IMR-90 (cell line): ENCODE results near the gene DACT2.

Experiments used
- CEBPB ChIP-seq: IDR thresholded peaks from 2 replicates; pipeline ENCODE4 v1.6.1; 2012; ENCODE audit warnings: low read depth, low read length, improper control_type of control experiment
- FOS ChIP-seq: fragments of 150-350 bp; IDR thresholded peaks from 2 replicates; pipeline ENCODE4 v1.6.1; 2016; ENCODE audit warnings: low read depth, low read length
- MAFK ChIP-seq: IDR thresholded peaks from 2 replicates; pipeline ENCODE4 v1.6.1; 2012; ENCODE audit warnings: low read depth, low read length, improper control_type of control experiment
- MAZ ChIP-seq: IDR thresholded peaks from 2 replicates; pipeline ENCODE4 v1.6.1; 2012; ENCODE audit warnings: low read depth, mild to moderate bottlenecking, low read length, improper control_type of control experiment, moderate library complexity, borderline replicate concordance
- MXI1 ChIP-seq: IDR thresholded peaks from 2 replicates; pipeline ENCODE4 v1.6.1; 2012; ENCODE audit warnings: low read depth, mild to moderate bottlenecking, low read length, moderate library complexity, borderline replicate concordance
- POLR2A ChIP-seq: IDR thresholded peaks from 2 replicates; pipeline ENCODE4 v1.6.1; 2012; ENCODE audit warnings: mild to moderate bottlenecking, low read depth, low read length
- RAD21 ChIP-seq: IDR thresholded peaks from 2 replicates; pipeline ENCODE4 v1.6.1; 2012; ENCODE audit warnings: low read length, improper control_type of control experiment
- RCOR1 ChIP-seq: IDR thresholded peaks from 2 replicates; pipeline ENCODE4 v1.6.1; 2012; ENCODE audit warnings: mild to moderate bottlenecking, low read length, improper control_type of control experiment; ENCODE audit not compliant: insufficient replicate concordance
- RFX5 ChIP-seq: IDR thresholded peaks from 2 replicates; pipeline ENCODE4 v1.8.0; 2012; ENCODE audit warnings: low read depth, mild to moderate bottlenecking, low read length, moderate library complexity
- SMC3 ChIP-seq: fragments of 150-350 bp; IDR thresholded peaks from 2 replicates; pipeline ENCODE4 v1.6.1; 2016; ENCODE audit warnings: low read depth, mild to moderate bottlenecking, antibody characterized with exemption, low read length, moderate library complexity
- TF ChIP-seq, protein P1 (sequence below): conservative IDR thresholded peaks from 2 replicates; pipeline ENCODE4 v1.5.1; 2012; ENCODE audit warnings: mild to moderate bottlenecking, low read depth, low read length, improper control_type of control experiment
- TF ChIP-seq, protein P2 (sequence below): fragments of 150-350 bp; IDR thresholded peaks from 2 replicates; pipeline ENCODE4 v1.6.1; 2017; ENCODE audit warnings: mild to moderate bottlenecking, antibody characterized with exemption, low read length, low read depth

DNA sequence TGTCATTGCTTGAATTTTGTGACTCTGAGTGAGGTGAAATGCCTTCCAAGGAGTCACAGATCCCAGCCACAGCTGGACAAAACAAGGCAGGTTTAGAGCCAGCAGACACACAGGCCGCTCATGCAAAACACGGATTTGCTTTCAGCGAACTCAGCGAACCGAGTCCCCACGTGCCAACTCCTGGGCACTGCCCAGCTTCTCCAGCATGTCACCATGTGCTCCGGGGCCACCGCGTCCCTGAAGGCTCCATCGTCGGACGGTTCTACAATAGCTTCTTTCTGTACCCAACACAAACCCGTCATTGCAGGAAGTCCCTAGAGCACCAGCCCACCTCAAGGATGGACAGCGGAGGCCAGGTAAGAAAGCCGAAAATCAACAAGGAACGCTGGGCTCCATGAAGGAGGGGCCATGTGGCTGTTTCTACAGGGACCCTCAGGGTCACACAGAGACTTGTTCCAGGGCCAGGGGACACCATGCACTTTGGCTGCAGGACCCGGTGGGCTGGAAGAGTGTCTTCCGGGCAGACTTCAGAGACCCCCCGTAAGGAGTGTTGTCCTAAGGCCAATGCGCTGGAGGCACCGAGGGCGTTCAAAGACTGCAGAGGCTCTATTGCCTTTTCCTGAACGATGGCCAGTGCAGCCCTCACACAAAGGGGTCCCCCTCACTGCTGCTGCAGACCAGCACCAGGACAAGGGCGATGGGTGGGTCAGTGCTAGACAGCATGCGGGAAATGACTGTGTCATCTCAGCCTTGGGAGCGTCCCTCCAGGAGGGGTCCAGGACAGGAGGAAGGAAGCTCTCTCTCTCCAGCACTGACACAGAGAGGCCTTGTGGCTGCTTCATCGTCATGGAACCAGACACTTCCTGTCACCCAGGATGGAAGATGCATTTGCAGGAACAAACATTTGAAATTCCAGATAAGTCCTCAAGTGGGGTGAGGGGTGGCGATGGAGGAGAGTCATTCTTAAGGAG, 19.8 kb downstream of the DACT2 start:
- TF ChIP-seq, protein P1, sequence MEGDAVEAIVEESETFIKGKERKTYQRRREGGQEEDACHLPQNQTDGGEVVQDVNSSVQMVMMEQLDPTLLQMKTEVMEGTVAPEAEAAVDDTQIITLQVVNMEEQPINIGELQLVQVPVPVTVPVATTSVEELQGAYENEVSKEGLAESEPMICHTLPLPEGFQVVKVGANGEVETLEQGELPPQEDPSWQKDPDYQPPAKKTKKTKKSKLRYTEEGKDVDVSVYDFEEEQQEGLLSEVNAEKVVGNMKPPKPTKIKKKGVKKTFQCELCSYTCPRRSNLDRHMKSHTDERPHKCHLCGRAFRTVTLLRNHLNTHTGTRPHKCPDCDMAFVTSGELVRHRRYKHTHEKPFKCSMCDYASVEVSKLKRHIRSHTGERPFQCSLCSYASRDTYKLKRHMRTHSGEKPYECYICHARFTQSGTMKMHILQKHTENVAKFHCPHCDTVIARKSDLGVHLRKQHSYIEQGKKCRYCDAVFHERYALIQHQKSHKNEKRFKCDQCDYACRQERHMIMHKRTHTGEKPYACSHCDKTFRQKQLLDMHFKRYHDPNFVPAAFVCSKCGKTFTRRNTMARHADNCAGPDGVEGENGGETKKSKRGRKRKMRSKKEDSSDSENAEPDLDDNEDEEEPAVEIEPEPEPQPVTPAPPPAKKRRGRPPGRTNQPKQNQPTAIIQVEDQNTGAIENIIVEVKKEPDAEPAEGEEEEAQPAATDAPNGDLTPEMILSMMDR = no peak
- no peak for TF ChIP-seq POLR2A
- no peak for TF ChIP-seq SMC3
- no peak for TF ChIP-seq FOS
- TF ChIP-seq, protein P2, sequence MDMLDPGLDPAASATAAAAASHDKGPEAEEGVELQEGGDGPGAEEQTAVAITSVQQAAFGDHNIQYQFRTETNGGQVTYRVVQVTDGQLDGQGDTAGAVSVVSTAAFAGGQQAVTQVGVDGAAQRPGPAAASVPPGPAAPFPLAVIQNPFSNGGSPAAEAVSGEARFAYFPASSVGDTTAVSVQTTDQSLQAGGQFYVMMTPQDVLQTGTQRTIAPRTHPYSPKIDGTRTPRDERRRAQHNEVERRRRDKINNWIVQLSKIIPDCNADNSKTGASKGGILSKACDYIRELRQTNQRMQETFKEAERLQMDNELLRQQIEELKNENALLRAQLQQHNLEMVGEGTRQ = no peak
- TF ChIP-seq RFX5 = no peak
- no peak for TF ChIP-seq CEBPB
- no peak for TF ChIP-seq MXI1
- no peak for TF ChIP-seq MAFK
- no peak for TF ChIP-seq MAZ
- no peak for TF ChIP-seq RAD21
- TF ChIP-seq RCOR1 = no peak
